Measurements from ENCODE around the gene SLC26A9.

SLC26A9 gene

DNA sequence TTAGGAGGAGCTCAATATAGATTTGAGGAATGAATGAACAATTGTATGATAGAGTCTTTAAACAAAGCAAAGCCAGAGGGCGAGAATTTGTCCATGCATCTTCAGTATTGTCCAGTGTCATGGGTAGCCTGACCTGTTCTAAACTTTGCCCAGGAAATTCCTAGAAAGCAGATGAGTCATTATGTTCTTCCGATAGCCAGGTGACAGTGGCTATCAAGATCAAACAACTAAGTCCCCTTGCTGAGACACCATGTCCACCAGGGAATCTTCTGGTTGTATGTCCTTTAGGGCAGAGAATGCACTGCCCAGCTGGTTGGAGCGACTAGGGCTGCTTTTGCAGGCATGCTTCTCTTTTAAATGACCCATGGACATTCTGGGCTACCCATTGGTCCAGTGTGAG, 1.8 kb upstream of the SLC26A9 start:
- no peak for FAIRE-seq

- FAIRE-seq: no peak
Measured at GRCh38 chr1:205944525-205944924, 1.3 kb upstream of the SLC26A9 start.

DNA sequence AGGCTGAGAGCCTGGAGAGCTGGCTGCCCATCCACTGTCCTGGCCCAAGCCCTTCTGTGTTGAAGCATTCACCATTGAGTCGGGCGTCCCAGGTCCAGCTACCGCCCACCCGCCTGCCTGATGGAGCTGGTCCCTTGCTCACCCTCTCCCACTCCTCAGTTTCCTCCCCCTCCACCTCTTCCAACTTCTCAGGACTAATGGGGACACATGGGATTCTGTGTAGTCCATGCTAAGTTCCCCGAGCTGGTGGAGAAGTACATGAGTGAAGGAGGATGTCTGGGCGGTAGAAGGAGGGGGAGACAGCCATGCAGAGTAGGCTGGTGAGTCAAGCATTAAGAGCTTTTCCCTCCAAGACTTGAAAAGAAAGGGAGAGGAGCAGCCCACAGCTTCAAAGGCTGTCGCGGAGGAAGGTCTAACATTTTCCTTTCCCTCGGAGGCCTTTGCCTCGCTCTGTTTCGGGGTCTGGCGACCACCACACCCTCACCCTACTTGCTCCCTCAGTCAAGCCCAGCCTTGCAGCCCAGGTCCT, 561 bp downstream of the SLC26A9 start:
- no peak for FAIRE-seq

GRCh38 chr1:205940710-205941109, 2.5 kb downstream of the SLC26A9 start:
- no peak for FAIRE-seq

GRCh38 chr1:205939690-205940330, 3.4 kb downstream of the SLC26A9 start:
- no peak for FAIRE-seq

GRCh38 chr1:205938682-205939081, 4.6 kb downstream of the SLC26A9 start:
- FAIRE-seq: no peak

DNA sequence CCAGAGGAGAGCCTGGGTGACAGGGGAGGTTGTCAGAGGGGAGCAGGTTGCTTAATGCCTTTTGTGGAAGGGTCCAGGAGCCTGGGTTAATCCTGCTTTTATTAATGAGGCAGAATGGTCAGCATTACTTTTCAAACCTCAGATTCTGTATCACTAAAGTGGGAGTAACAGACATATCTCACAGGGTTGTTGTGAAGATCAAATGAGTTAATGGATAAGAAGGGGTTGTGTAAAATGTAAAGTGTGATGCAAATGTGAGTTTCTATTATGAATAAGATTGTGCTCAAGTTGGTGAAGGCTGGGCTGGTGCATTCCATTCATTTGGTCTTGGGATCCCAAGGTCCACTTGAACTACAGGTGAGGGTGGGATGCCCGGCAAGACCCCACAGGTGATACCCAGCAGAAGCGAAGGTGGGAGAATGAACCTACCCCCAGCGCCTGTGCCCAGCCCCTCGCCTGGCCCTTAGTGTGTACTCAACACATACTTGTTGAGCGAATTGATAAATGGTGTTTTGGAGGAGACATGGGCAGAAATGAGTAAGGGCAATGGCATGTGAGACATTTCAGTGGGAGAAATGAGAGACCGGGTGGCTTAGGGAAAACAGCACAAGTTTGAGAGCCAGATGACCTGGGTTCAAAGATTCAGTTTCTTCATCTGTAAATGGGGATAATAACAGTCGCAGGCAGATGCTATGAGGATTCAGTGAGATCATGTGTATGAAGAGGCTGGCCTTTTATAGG, 6.2 kb downstream of the SLC26A9 start:
- FAIRE-seq: no peak

GRCh38 chr1:205936311-205936710, 6.9 kb downstream of the SLC26A9 start:
- FAIRE-seq: no peak

GRCh38 chr1:205935869-205936268, 7.4 kb downstream of the SLC26A9 start:
- FAIRE-seq: no peak

DNA sequence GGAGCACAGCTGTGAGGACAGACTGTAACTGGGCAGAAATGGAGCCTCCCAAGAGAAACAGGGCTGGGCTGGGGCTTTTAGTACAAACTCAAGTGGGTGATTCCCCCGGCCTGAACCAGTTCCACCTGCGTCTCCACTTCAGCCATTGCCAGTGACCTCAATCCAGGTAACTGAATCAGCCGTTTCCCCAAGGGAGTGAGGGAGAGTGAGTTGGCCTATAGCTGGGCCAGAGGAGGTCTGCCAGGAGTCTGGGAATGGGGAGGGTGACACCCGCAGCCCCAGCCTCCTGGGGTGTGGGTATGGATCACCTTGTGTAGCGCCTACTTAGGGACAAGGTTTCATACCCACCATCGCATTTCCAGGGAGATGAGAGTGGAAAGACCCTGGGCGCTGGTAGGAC, 8.5 kb downstream of the SLC26A9 start:
- no peak for FAIRE-seq

GRCh38 chr1:205933671-205934618, 9.3 kb downstream of the SLC26A9 start:
- FAIRE-seq: no peak

- no peak for FAIRE-seq
Measured at GRCh38 chr1:205932776-205933175, 10.5 kb downstream of the SLC26A9 start.

- FAIRE-seq: no peak
Measured at GRCh38 chr1:205930799-205931281, 12.4 kb downstream of the SLC26A9 start.

GRCh38 chr1:205930195-205930577, 13.1 kb downstream of the SLC26A9 start:
- FAIRE-seq: no peak

GRCh38 chr1:205929496-205930194, 13.6 kb downstream of the SLC26A9 start:
- FAIRE-seq: no peak

DNA sequence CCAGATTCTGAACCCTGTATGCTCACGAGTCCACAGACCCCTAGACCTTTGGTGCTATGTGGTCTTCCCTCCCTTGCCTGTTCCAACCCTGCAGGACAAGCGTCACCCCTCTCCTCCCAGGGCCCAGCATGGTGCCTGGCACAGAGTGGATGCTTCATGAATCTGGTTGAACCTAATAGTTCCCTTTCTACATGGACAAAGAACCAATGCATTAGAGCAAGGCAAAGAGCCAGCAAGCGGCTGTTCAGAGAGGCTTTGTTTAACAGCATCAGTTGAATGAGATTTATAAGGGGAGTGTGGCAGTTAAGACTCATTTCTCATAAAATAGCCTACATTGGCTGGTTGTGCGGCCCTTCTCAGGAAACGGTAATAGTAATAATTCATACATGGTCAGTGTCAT, 14.9 kb downstream of the SLC26A9 start:
- no peak for FAIRE-seq

GRCh38 chr1:205927676-205928075, 15.6 kb downstream of the SLC26A9 start:
- FAIRE-seq: no peak

- FAIRE-seq: no peak
Measured at GRCh38 chr1:205927247-205927646, 16.0 kb downstream of the SLC26A9 start.

DNA sequence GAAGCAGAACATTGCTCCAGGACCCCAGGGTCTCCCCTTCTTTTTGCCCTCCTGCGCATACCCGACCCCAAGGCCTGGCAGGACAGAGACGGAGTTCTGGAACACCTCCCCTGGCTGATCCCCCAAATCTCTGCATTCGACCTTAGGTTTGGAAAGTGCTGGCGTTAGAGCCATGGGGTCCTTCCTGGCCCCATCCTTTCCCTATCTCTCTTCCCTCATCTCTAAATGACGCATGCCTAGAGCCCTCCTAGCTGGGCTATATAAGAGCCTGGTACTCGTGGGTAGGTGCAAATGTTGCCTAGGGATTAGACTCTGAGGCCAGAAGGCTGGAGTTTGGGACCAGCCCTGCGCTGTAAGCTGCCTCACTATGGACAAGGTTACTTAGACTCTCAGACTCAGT, 16.6 kb downstream of the SLC26A9 start:
- no peak for FAIRE-seq

GRCh38 chr1:205926213-205926612, 17.0 kb downstream of the SLC26A9 start:
- FAIRE-seq: no peak

DNA sequence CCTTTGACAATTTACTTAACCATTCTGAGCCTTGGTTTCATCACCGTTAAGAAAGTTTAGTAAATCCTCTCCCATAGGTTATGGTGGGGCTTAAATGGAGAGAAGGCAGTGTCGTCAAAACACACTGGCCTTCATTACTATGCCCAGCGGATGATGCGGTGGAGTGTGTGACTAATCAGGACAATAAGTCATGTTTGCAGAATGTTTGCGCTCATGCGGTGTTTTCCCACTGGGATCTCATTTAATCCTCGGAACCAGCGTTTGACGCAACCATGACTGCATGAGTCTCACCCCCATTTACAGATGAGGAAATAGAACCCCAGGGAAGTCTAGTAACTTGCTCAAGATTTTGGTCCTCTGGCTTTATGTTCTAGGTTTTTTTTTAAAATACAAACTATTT, 17.5 kb downstream of the SLC26A9 start:
- FAIRE-seq: no peak

DNA sequence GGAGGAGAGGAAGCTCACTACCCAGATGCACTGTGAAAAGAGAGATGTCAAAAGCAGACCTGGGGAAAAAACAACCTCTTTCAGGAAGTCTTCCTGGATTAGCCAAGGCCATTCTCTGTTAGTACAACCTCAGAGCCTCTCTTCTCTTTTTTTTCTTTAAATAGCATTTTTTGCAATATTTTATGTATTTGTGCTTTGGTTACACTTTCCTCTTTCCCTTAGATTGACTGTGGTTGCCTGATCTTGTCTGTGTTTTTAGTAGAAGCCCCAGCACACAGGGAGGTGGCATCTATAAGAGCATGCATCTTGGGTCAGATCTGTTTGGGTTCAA, 18.8 kb downstream of the SLC26A9 start:
- no peak for FAIRE-seq

Measured in TTC549 (cell line).